SU-DHL-6 (cell line): ENCODE measurements around the gene ITGA1.

Source experiments
- CTCF ChIP-seq: fragments of 200-600 bp; sonication (generic); IDR thresholded peaks from one replicate; pipeline ENCODE4 v1.5.1; 2017; ENCODE audit warnings: antibody characterized with exemption, mild to moderate bottlenecking, low read length, moderate library complexity; ENCODE audit not compliant: insufficient read depth, poor library complexity, severe bottlenecking
- EZH2phosphoT487 ChIP-seq: fragments of 200-600 bp; sonication (generic), shearing (Covaris generic); conservative IDR thresholded peaks from 2 replicates; pipeline ENCODE4 v1.6.1; 2018; ENCODE audit warnings: mild to moderate bottlenecking, antibody characterized with exemption, low read length, moderate library complexity, mixed read lengths

GRCh38 chr5:52818360-52818759, 30.6 kb downstream of the ITGA1 start:
- TF ChIP-seq CTCF (no peak), EZH2phosphoT487 (no peak)
